KOPT-K1 (cell line): ENCODE data around the gene CLINT1.

Experiments used
- H3K27ac ChIP-seq: fragments of 200-600 bp; sonication (generic); 2 replicates; pipeline ENCODE4 v1.5.1; 2016; ENCODE audit warnings: antibody characterized with exemption, mild to moderate bottlenecking, low read depth, low read length; ENCODE audit not compliant: poor library complexity, severe bottlenecking
- H3K36me3 ChIP-seq: fragments of 200-600 bp; sonication (generic); 2 replicates; pipeline ENCODE4 v1.5.1; 2017; ENCODE audit warnings: antibody characterized with exemption, mild to moderate bottlenecking, low read length, moderate library complexity; ENCODE audit not compliant: insufficient read depth
- H3K9me3 ChIP-seq: fragments of 200-600 bp; sonication (generic); 2 replicates; pipeline ENCODE4 v1.5.1; 2017; ENCODE audit warnings: antibody characterized with exemption, low read length, mild to moderate bottlenecking; ENCODE audit not compliant: insufficient read depth, poor library complexity, severe bottlenecking

Gene CLINT1

GRCh38 chr5:157817928-157818327 is 41.0 kb downstream of the CLINT1 start:
- Histone ChIP-seq H3K27ac (no peak overlapping the region), H3K36me3 (peaks cover 53% of the 10 kb centered on the region), H3K9me3 (no peaks in the 10 kb centered on the region)

DNA sequence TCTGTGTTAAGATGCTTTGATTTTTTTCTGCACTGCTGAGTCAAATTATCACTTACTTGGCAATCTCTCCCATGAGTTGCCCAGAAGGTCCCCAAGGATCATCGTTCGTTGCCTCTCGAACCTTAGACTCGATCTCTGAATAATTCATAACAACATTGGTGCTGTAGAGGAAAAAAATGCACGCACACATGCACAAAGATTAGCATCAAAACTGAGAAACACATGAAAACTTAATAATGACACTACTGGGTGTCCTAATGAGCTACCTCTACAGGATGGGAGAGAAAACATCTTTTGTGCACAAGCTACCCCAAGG is 41.6 kb downstream of the CLINT1 start:
- Histone ChIP-seq H3K36me3 (peaks cover 59% of the 10 kb centered on the region), H3K9me3 (no peaks in the 10 kb centered on the region), H3K27ac (no peak overlapping the region)

DNA sequence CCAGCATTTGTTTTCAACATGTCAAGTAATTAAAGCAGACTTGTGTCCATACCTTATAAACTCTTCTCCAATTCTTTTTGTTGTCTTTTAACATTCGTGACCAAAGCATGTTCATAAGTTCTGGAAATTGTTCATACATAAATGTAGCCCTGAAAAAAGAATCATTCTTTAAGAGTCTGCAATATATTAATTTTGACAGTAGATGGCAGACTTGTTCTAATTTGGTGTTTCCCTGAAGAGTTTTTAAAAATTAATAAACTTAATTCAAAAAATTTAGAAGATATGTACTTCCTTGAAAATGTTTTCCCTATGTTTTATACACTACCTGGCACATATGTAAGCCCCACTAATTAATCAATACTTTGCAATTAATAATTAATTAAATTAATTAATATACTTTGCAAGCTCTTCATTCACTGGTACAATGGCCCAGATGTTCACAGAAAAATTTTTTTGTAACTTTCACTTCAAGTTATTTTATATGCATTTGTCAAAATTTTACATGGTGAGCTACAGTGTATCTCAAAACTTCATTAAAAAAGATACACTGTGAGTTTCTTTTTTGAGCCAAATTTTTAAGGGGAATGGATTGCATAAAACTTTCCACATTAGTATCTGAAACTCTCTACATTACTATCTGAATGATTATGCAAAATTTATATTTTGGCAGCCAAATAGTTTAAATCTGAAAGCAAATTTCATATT is 42.1 kb downstream of the CLINT1 start:
- Histone ChIP-seq H3K27ac (no peak overlapping the region), H3K36me3 (peaks cover 64% of the 10 kb centered on the region), H3K9me3 (no peaks in the 10 kb centered on the region)

DNA sequence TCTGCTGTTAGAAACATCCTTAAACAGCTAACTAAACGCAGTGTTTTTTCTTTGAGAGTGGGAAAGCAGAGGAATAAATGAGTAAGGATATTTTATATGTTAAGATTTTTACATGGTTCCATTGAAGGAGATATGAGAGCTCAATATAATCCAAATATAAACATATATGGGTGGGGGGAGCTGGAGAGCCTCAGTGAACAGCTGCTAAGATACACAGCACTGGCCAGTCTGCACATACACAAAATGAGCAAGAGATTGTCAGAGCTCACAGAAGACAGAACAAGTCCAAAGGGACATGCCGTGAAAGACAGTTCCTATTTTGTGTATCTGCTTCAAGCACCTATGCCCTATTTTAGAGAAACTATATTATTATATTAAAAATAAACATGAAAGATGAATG is 46.9 kb downstream of the CLINT1 start:
- Histone ChIP-seq H3K36me3 (peaks cover 98% of the 10 kb centered on the region), H3K27ac (no peak overlapping the region), H3K9me3 (no peaks in the 10 kb centered on the region)

- peaks cover 94% of the 10 kb centered on the region for H3K36me3 ChIP-seq
- no peak overlapping the region for H3K27ac ChIP-seq
- H3K9me3 ChIP-seq: no peaks in the 10 kb centered on the region
These were observed 50.9 kb downstream of the CLINT1 start for GRCh38 chr5:157808043-157808442.

DNA sequence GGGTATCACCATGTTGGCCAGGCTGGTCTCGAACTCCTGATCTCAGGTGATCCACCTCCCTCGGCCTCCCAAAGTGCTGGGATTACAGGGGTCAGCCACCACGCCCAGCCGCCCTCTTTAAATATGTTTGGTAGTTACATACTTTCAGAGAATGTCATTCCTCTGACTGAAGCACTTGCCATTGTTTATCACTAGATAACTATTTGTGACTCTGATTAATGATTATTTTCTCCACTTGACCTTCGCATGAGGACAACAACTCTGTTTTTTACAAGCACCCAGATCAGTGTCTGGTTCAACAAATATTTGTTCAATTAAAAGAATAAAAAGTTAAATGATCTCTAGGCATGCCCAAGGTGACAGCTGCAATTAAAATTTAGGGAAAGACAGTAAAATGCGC is 56.2 kb downstream of the CLINT1 start:
- Histone ChIP-seq H3K27ac (no peak overlapping the region), H3K9me3 (no peaks in the 10 kb centered on the region), H3K36me3 (peaks cover 90% of the 10 kb centered on the region)

DNA sequence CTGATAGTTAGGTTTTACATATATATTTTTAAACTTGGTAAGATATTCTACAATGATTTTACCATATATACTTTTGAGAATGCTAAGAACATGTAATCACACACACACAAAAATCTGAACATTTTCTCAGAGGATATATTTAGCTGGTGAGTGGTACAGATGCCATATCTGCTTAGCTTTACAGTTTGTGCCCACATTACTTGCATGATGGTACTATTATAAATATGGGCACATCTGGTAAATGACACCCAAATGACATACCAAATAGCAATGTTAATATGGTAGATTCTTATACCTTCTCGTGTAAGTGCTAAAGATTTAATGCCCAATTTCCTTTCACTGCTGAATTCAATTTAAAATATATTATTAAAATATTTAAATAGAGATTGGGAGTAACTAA is 58.8 kb downstream of the CLINT1 start:
- no peak overlapping the region for H3K27ac ChIP-seq
- H3K36me3 ChIP-seq: peaks cover 94% of the 10 kb centered on the region
- no peaks in the 10 kb centered on the region for H3K9me3 ChIP-seq

DNA sequence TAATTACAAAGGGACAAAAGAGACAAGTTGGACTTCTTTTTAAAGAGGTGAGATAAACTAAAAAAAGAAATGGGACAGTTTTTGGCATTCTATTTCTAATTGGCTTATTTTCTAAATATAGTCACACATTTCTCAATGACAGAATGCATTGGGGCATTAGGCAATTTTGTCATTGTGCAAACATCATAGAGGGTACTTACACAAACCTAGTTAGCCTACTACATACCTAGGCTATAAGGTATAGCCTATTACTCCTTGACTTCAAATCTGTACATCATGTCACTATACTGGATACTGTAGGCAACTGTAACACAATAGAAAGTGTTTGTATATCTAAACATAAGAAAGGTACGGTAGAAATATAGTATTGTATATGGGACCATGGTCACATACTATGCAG is 59.4 kb downstream of the CLINT1 start:
- H3K9me3 ChIP-seq: no peaks in the 10 kb centered on the region
- no peak overlapping the region for H3K27ac ChIP-seq
- peaks cover 94% of the 10 kb centered on the region for H3K36me3 ChIP-seq

GRCh38 chr5:157793301-157793700 is 65.6 kb downstream of the CLINT1 start:
- H3K27ac ChIP-seq: no peak overlapping the region
- H3K36me3 ChIP-seq: peaks cover 97% of the 10 kb centered on the region

DNA sequence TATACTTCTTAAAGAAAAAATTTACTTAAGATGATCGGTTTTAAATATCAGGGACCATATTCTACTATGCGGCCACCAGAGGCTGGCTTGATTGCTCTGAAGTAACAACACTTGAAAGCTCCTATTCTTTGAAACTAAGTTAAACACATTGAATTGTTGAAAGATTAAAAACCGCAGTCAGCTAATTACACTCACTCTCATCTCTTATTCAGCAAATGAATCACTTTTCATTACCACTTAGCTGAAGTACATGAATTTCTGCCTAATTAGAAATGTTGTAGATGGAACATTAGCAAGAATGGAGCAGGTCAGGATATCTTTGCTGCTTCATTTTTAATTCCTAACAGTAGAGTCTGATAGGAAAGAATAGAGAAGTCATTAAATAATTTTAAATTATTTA is 73.1 kb downstream of the CLINT1 start:
- peaks cover 68% of the 10 kb centered on the region for H3K36me3 ChIP-seq
- H3K9me3 ChIP-seq: no peaks in the 10 kb centered on the region
- H3K27ac ChIP-seq: no peak overlapping the region

More at GRCh38 chr5:157793301-157793700, 65.6 kb downstream of the CLINT1 start:
- H3K9me3 ChIP-seq: no peaks in the 10 kb centered on the region

GRCh38 chr5:157779221-157779620 is 79.7 kb downstream of the CLINT1 start:
- Histone ChIP-seq H3K9me3 (no peaks in the 10 kb centered on the region), H3K36me3 (peaks cover 7% of the 10 kb centered on the region), H3K27ac (no peak overlapping the region)

DNA sequence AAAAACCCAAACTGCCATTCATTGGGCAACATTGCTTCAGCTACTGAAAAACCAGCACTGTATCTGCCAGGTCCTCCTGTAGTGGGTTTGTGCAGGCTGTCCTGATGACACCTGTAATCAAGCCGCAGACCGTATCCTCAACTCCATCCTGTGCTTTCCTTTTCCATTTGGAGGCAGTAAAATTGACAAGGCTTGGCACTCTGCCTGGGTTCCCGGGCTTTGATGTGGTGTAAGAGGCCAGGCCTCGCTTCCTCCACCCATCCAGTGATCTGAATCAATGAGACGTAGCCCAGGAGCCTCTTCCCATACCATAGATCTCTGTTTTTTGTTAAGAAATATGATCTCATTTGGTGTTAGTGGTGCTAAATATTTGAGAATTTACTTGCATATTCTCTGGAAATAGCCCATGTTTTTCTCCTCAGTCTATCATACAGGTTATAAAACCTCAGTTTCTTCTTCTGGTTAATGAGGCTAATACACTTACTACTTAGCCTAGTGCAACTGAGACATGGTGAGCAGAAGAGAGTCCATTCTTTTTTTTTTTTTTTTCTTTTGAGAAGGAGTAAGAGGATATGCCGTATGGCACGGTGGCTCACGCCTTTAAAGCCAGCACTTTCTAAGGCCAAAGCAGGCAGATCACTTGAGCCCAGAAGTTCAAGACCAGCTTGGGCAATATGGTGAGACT is 80.7 kb downstream of the CLINT1 start:
- no peaks in the 10 kb centered on the region; the same call in 1 of the 2 replicates for H3K36me3 ChIP-seq
- no peaks in the 10 kb centered on the region for H3K9me3 ChIP-seq
- H3K27ac ChIP-seq: no peak overlapping the region

- Histone ChIP-seq H3K27ac (no peak overlapping the region), H3K9me3 (no peaks in the 10 kb centered on the region), H3K36me3 (no peaks in the 10 kb centered on the region)
These were observed 86.8 kb downstream of the CLINT1 start for GRCh38 chr5:157772127-157772526.

DNA sequence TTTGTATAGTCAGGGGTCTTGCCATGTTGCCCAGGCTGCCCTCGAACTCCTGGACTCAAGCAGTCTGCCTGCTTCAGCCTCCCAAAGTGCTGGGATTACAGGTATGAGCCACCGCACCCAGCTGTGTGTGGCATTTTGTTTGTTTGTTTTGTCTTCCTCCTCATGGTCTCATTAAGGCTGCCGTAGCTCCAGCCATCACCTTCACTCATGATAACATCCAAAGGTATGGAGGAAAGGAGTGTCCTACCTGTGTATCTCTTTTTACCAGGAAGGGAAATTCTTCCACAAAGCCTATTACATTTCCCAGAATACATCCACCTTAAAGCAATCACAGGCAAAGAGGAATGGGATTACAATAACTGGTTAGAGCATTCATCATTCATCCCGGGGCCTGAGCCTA is 88.3 kb downstream of the CLINT1 start:
- no peak overlapping the region for H3K27ac ChIP-seq
- H3K36me3 ChIP-seq: no peaks in the 10 kb centered on the region
- no peaks in the 10 kb centered on the region for H3K9me3 ChIP-seq

- Histone ChIP-seq H3K36me3 (no peaks in the 10 kb centered on the region), H3K9me3 (no peaks in the 10 kb centered on the region), H3K27ac (no peak overlapping the region)
These were observed 91.3 kb downstream of the CLINT1 start for GRCh38 chr5:157767689-157768088.

- no peaks in the 10 kb centered on the region for H3K36me3 ChIP-seq
- H3K9me3 ChIP-seq: no peaks in the 10 kb centered on the region
- H3K27ac ChIP-seq: no peak overlapping the region
These were observed 92.0 kb downstream of the CLINT1 start for GRCh38 chr5:157766902-157767301.
